Measurements from ENCODE around the gene ELL. TPM values are rescaled to one million over a fixed set of nuclear protein-coding genes. Genes with fewer than 3 reads are reported as not detected.

The ELL gene
- total and polyA plus RNA-seq, 9 of the 15 experiments (the other 6 are each of a cell fraction or from before 2014, with no cell fraction given), result 0.24 to 22.5 (median 4.1) TPM

- TF ChIP-seq ZNF449 (CRISPR knock-in tag; IDR thresholded peaks at IDR 0.05) (no peak), ZNF143 (CRISPR knock-in tag; IDR thresholded peaks at IDR 0.05) (0 out of 2 replicates have a peak, but pooled peaks have one; percentile 39), CEBPB (tag; IDR thresholded peaks at IDR 0.05) (no peak), ID3 (CRISPR knock-in tag; IDR thresholded peaks at IDR 0.05) (no peak), ID3 (tag; IDR thresholded peaks at IDR 0.05) (no peak), TEAD1 (CRISPR knock-in tag; IDR thresholded peaks at IDR 0.05) (0 out of 4 replicates have a peak, but pooled peaks of 1 of the 2 experiments have one; percentile 32), ZC3H8 (IDR thresholded peaks at IDR 0.05) (no peak), HNRNPUL1 (IDR thresholded peaks at IDR 0.05; ENCODE audit: low read length) (no peak), SNRNP70 (optimal IDR thresholded peaks at IDR 0.05; ENCODE audit: low read depth, low read length) (no peak), KLF10 (CRISPR knock-in tag; IDR thresholded peaks at IDR 0.05) (no peak), VEZF1 (CRISPR knock-in tag; IDR thresholded peaks at IDR 0.05) (no peak), ZNF175 (CRISPR knock-in tag; IDR thresholded peaks at IDR 0.05; ENCODE audit: low read depth) (peak; percentile 14; the same call in 1 of the 2 replicates), ZBED1 (IDR thresholded peaks at IDR 0.05) (no peak), KAT8 (IDR thresholded peaks at IDR 0.05; ENCODE audit: low read depth) (no peak), IRF2 (CRISPR knock-in tag; IDR thresholded peaks at IDR 0.05) (no peak), WHSC1 (IDR thresholded peaks at IDR 0.05; ENCODE audit: low read length) (no peak), TBL1XR1 (IDR thresholded peaks at IDR 0.05; ENCODE audit: low read length in 2 of 2) (peak in 1 of 2 experiments; percentile 15; a peak in 1 of 4 replicates), LCOR (CRISPR knock-in tag; IDR thresholded peaks at IDR 0.05) (0 out of 2 replicates have a peak, but pooled peaks have one; percentile 8), HES1 (IDR thresholded peaks at IDR 0.05; ENCODE audit: low read depth) (no peak), XRCC4 (IDR thresholded peaks at IDR 0.05; ENCODE audit: extremely low read depth, insufficient read depth, insufficient read length) (no peak), SIN3B (IDR thresholded peaks at IDR 0.05; ENCODE audit: low read depth) (no peak), ZBTB8A (IDR thresholded peaks at IDR 0.05; ENCODE audit: partially characterized antibody) (no peak), ZNF165 (CRISPR knock-in tag; IDR thresholded peaks at IDR 0.05; ENCODE audit: borderline replicate concordance) (no peak), POLR2AphosphoS5 (IDR thresholded peaks at IDR 0.05; ENCODE audit: control insufficient read depth, insufficient read depth, low read depth, low read length) (peak; percentile 65), SMAD1 (IDR thresholded peaks at IDR 0.05; ENCODE audit: low read depth, low read length, partially characterized antibody) (no peak), CBX2 (IDR thresholded peaks at IDR 0.05; ENCODE audit: insufficient read depth, low read length, poor library complexity, severe bottlenecking) (no peak)
These were observed 107.2 kb downstream of the ELL start (continued) for GRCh38 chr19:18414504-18415177.
